Right atrium auricular region (tissue), 2 donors: ENCODE data around the gene ZNF598. TPM values are rescaled to one million over a fixed set of nuclear protein-coding genes. Genes with fewer than 3 reads are reported as not detected.

Experiments used
- DNase-seq: peaks from one replicate; pipeline ENCODE4 v3.0.0-alpha.2; 2019; ENCODE audit warnings: low spot score
- H3K27ac ChIP-seq, 2 donors: fragments of 200-600 bp; sonication (generic); 1 replicate in 1 of 2; 2 replicates in 1 of 2; pipeline ENCODE4 v1.5.1; 2016 to 2019
- H3K27me3 ChIP-seq, 2 donors: fragments of 200-600 bp; sonication (generic); one replicate each; pipeline versions ENCODE4 v1.5.1 to v1.6.0; 2017 to 2019
- H3K36me3 ChIP-seq: fragments of 200-600 bp; sonication (generic); one replicate; pipeline ENCODE4 v1.5.1; 2016
- H3K4me1 ChIP-seq, 2 donors: fragments of 200-600 bp; sonication (generic); one replicate each; pipeline versions ENCODE4 v1.5.1 to v1.6.0; 2017 to 2019
- H3K4me3 ChIP-seq, 2 donors: fragments of 200-600 bp; sonication (generic); 1 replicate in 1 of 2; 2 replicates in 1 of 2; pipeline ENCODE4 v1.5.1; 2017 to 2019; ENCODE audit warnings: mild to moderate bottlenecking in 1 of 2, moderate library complexity in 1 of 2
- H3K9me3 ChIP-seq, 2 donors: fragments of 200-600 bp; sonication (generic); one replicate each; pipeline ENCODE4 v1.5.1; 2019
- CTCF ChIP-seq, 2 donors: fragments of 200-600 bp; sonication (generic); IDR thresholded peaks; one replicate each; pipeline ENCODE4 v1.5.1; 2019; ENCODE audit warnings: antibody characterized with exemption in 2 of 2
- total RNA-seq, 2 donors: library from RNA; depleted of rRNA; stranded (reverse); fragments of >200 nt; gene quantifications; one replicate each; pipeline ENCODE4 v1.1.0, GENCODE V29; 2016

The ZNF598 gene
- total RNA-seq, 2 donors from 2014 or later: 11.4 to 19.9 TPM

- H3K27ac ChIP-seq: peak overlapping the region; percentile 48 to 79
- H3K4me1 ChIP-seq: peaks cover 0 to 68% of the 10 kb centered on the region in 2 donors
- no peak for DNase-seq
Measured at GRCh38 chr16:2028146-2028545, 18.5 kb upstream of the ZNF598 start.

GRCh38 chr16:2027024-2028010 is 17.7 kb upstream of the ZNF598 start:
- Histone ChIP-seq H3K27ac (peak overlapping the region; percentile 70 to 79), H3K9me3 (no peaks in the 10 kb centered on the region), H3K27me3 (no peaks in the 10 kb centered on the region), H3K4me3 (peak overlapping the region; percentile 56 to 74), H3K4me1 (peaks cover 0 to 68% of the 10 kb centered on the region in 2 donors), H3K36me3 (peaks cover 11% of the 10 kb centered on the region)
- no peak for TF ChIP-seq CTCF (IDR thresholded peaks at IDR 0.05)
- DNase-seq: no peak

More at GRCh38 chr16:2028146-2028545, 18.5 kb upstream of the ZNF598 start:
- peaks cover 11% of the 10 kb centered on the region for H3K36me3 ChIP-seq
- no peaks in the 10 kb centered on the region for H3K9me3 ChIP-seq
- no peaks in the 10 kb centered on the region for H3K27me3 ChIP-seq
- peak overlapping the region; percentile 56 to 74 for H3K4me3 ChIP-seq
- TF ChIP-seq CTCF (IDR thresholded peaks at IDR 0.05): no peak

GRCh38 chr16:2026461-2027023 is 16.9 kb upstream of the ZNF598 start, which contains the start of gene NHERF2:
Gene NHERF2 (plus strand): TSS chr16:2026902. CDS start chr16:2027006, 104 bp downstream.
- no peak for TF ChIP-seq CTCF (IDR thresholded peaks at IDR 0.05)
- Histone ChIP-seq H3K27me3 (no peaks in the 10 kb centered on the region), H3K4me1 (peaks cover 0 to 64% of the 10 kb centered on the region in 2 donors), H3K36me3 (peaks cover 11% of the 10 kb centered on the region), H3K27ac (peak within 1 kb of the TSS; percentile 70 to 79), H3K4me3 (peak within 1 kb of the TSS; percentile 56 to 74), H3K9me3 (no peaks in the 10 kb centered on the region)
- no peak for DNase-seq

GRCh38 chr16:2025878-2026460 is 16.3 kb upstream of the ZNF598 start:
- no peak for DNase-seq
- peaks cover 11% of the 10 kb centered on the region for H3K36me3 ChIP-seq
- peak overlapping the region; percentile 24 to 74 for H3K4me3 ChIP-seq
- H3K9me3 ChIP-seq: no peaks in the 10 kb centered on the region
- H3K4me1 ChIP-seq: peaks cover 0 to 64% of the 10 kb centered on the region in 2 donors
- H3K27me3 ChIP-seq: no peaks in the 10 kb centered on the region
- H3K27ac ChIP-seq: peak overlapping the region; percentile 47 to 66
- no peak for TF ChIP-seq CTCF (IDR thresholded peaks at IDR 0.05)

- peaks cover 0 to 71% of the 10 kb centered on the region in 2 donors for H3K4me1 ChIP-seq
- TF ChIP-seq CTCF (IDR thresholded peaks at IDR 0.05): no peak
Measured at GRCh38 chr16:2025251-2025650, 15.6 kb upstream of the ZNF598 start.

More at GRCh38 chr16:2025251-2025650, 15.6 kb upstream of the ZNF598 start:
- H3K27me3 ChIP-seq: peaks cover 3 to 4% of the 10 kb centered on the region in 2 donors
- H3K9me3 ChIP-seq: no peaks in the 10 kb centered on the region
- no peak overlapping the region for H3K27ac ChIP-seq
- no peak overlapping the region for H3K4me3 ChIP-seq
- DNase-seq: no peak
- H3K36me3 ChIP-seq: peaks cover 6% of the 10 kb centered on the region
